Cerebellar cortex (tissue), 1 donor: ENCODE measurements around the gene CS.
"Not testable (repeated sequence)": the region's sequence is repeated elsewhere in the genome, so short reads cannot be mapped to it uniquely, and the experiment has no call there.

Source experiments
- DNase-seq: peaks from one replicate; pipeline ENCODE4 v3.0.0-alpha.2; 2015; ENCODE audit warnings: low spot score

CS gene

GRCh38 chr12:56299853-56300643 is at the start of gene CS:
Gene CS (minus strand): TSS chr12:56300330. CDS start chr12:56300201, 129 bp downstream.
- peak; percentile 99 for DNase-seq

GRCh38 chr12:56348776-56349175 is 48.6 kb upstream of the CS start:
- peak; percentile 91 for DNase-seq

GRCh38 chr12:56347255-56347654 is 47.1 kb upstream of the CS start:
- DNase-seq = not testable (repeated sequence)

- peak; percentile 56 for DNase-seq
These were observed 46.5 kb upstream of the CS start for GRCh38 chr12:56346675-56347074.

DNA sequence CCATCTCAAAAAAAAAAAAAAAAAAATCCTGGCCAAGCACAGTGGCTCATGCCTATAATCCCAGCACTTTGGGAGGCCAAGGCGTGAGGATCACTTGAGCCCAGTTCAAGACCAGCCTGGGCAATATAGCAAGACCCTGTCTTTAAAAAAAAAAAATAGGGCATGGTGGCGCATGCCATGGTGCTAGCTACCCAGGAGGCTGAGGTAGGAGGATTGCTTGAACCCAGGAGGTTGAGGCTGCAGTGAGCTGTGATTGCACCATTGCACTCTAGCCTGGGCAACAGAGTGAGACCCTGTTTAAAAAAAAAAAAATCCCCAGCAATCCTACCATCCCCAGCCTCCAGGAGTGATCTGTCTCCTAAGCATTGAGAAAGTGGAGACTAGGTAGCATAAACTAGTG is 42.2 kb upstream of the CS start:
- not testable (repeated sequence) for DNase-seq

DNA sequence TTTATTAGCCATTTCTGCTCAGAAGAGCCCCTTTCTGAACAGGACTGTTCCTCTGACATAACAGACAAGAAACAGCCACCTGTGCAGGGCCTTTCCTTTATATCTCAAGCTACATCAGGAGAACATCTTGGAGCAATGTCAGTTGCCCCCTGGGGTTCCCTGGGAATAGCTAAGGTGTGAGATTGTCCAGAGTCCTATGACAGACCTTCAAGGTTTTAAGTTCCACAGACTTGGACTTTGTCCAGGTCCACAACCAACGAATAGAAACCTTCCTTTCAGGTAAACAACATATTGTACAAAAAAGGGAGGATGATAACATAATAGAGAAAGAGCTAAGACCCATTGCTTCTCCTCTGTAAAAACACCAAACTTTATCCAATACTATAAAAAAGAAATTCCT is 41.5 kb upstream of the CS start:
- no peak for DNase-seq

GRCh38 chr12:56339158-56339422 is 39.0 kb upstream of the CS start:
- no peak for DNase-seq

GRCh38 chr12:56338308-56339157 is 38.4 kb upstream of the CS start, which contains the start of gene IL23A:
Gene IL23A (plus strand): TSS chr12:56338884. CDS start chr12:56339045, 161 bp downstream.
- DNase-seq = no peak

DNA sequence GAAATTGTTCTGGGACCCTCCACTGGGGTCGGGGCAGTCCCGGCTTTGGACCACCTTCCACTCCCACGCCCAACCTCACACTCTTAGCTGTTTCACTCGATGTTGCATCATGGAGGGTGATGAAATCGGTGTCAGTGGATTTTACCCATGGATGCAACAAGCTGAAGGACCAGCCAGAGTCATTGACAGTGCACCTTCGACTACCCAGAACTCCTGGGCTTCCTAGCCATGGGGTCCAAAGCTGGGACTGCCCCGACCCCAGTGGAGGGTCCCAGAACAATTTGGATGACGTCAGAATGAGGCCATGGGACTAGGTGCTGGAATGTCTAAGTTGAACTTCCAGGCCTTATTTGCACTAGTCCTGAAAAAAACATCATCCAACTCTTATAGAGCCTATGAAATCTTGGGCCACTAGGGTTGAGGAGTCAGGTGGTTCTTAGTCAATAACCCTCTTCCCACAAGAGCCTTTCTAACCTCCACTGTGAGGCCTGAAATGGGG is 37.7 kb upstream of the CS start:
- DNase-seq = no peak

DNA sequence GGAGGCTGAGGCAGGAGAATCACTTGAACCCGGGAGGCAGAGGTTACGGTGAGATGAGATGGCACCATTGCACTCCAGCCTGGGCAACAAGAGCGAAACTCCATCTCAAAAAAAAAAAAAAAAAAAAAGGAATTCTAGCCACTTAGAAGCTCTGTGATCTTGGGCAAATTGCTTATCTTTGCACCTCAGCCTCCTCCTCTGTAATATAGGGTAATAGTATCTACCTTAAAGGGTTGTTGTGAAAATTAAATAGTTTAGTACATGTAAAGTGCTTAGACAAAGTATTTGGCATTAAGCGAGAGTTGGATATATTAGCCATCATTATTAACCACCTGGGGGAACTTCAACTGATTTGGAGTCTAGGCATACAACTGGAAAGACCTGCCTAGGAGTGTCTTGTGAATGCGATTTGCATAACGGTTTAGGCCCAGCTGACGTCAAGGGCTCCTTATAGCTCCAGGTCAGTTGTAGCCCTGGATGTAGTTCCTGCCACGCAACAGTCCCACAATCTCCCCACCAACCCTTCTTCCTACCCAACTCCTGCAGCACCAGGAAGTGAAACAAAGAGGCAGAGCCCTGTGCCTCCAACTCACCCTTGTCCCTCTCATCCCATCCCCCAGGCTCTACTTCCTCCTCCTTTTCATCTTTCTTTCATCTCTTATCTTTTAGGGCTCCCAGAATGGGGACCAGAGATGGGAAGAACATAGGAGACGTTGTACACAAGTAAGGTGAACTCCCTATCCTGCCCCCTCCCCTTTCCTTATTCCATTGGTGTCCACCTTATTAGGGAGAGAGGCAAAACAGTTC is 36.4 kb upstream of the CS start:
- no peak for DNase-seq

- not testable (repeated sequence) for DNase-seq
These were observed 35.4 kb upstream of the CS start for GRCh38 chr12:56335527-56335926.

- no peak for DNase-seq
These were observed 34.3 kb upstream of the CS start for GRCh38 chr12:56334490-56334793.

DNA sequence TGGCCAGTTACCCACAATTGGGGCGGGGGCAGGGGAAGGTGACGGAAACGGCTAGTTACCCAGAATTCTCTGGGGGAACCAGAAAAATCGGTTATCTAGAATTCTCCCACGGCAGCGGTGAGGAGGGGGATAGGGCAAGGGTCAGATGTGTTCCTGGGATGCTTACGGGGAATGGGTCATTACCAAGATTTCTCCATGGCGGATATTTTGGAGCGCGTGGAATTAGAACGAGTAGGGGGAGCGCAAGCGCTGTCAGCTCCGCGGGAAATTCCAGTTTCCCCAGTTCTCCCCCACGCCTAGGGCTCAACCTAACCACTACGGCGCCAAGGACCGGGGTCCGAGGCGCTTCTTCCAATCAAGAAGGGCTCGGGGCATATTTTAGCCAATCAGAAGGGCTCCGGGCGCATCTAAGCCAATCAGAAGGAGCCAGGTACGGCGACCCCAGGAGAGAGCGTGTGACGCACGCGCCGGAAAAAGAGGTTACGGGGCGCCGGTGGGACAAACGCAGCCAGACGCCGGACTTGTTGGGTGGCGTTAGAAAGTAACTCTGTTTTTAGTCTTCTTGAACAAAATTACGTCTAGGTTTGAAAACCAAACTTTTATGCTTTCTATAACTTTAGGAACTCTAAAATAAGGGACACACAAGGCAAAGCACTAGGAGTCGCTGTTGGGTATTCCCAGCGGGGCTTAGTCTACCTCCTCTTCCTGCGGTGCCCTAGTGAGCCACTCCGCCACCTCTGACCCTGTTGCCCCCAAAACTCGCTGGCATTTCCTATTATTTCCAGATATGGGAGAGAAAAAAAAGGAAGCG is 33.8 kb upstream of the CS start, which contains the start of gene PAN2:
Gene PAN2, minus strand, starts transcription at position 322 of the 811 bp plus-strand sequence. CDS start 906 bp downstream, outside the sequence.
- DNase-seq = peak; percentile 98

- DNase-seq = no peak
These were observed 33.1 kb upstream of the CS start for GRCh38 chr12:56333197-56333678.

DNA sequence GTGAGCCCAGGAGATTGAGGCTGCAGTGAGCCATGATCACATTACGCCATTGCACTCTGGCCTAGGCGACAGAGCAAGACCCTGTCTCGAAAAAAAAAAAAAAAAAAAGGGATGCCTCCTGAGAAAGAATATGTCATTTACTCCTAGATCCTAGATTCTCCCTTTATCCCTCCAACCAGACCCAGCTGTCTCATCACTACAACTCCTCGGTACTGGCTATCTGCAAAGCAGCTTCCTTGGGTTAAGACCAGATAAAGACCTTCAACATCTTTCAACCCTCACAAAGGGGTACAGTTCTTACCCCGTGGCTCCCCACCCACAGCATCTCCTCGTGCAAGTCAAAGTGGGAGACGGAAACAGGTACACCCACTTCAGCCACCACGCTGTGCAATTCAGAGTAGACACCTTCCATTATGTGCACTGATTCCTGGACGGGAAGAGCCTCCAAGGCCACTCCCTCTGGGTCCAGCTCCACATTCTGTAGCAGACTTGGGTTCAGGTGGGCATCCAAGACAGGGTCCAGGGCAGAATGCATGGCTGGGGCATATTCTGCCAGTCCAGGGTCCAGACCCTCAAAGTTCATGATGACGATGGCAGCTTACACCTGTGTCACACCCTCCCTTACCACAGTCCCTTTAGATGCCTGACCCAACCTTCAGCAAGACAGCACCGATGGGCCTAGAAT is 32.5 kb upstream of the CS start:
- no peak for DNase-seq

DNA sequence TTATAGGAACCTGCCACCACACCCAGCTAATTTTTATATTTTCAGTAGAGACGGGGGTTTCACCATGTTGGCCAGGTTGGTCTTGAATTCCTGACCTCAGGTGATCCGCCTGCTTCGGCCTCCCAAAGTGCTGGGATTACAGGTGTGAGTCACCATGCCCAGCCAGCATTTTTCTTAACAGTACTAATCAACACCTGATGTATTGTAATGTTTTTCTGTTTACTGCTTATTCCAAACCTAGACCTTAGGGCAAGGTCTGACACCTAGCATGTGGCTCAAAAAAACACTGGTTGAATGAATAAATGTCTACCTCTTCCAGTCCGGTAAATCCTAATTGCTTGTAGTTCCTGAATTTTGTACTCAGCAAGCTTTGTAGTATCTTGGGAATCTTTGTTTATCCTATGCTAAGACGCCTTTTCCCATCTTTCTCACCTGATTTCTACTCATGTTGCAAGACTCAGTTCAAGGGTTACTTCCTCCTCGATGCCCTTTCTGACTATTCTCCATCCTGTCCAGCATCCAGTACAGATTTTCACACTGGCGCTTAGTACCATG is 30.9 kb upstream of the CS start:
- DNase-seq = no peak

DNA sequence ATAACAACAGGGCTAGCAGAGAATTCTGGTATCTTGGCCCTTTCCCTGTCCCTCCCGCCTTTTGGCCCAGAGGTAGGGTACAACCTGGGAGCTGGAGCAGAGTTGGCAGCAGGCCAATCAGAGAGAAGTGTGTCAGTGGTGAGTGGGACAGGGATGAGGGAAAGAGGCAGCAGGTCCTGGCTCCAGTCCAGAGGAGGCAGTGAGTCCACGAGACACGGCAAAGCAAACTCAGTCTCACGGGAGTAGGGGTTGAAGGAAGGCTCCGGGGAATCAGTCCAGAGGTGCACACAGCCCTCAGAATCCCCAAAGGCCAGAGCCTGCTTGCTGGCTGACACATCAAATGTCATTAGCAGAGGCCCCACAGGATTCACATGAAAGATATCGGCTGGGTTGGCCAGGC is 26.4 kb upstream of the CS start:
- no peak for DNase-seq

DNA sequence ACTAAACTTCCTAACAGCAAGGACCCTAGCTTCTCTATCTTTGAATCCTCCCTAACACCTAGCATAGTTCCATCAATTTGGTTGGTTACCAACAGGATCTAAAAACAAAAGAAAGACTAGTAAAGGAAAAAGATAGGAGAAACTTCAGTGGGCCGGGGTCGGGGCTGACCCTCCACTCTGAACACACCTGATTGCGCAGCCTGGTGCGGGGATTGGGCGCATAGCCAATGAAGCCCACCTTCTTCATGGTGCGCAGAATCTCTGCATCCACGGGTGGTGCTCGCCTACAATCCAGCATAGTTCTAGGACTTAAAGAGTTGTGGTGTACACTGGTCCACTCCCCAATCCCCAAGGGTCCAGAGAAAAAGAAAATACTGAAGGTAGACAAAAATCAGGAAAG is 26.0 kb upstream of the CS start:
- no peak for DNase-seq

GRCh38 chr12:56324206-56324605 is 24.1 kb upstream of the CS start:
- DNase-seq = no peak

- not testable (repeated sequence) for DNase-seq
These were observed 21.5 kb upstream of the CS start for GRCh38 chr12:56321610-56322009.
